GM19467 (cell line): ENCODE measurements around the gene GUSB.
A peak's percentile ranks its signal among the peaks of the same experiment; 100 is the strongest.
"Not testable (repeated sequence)": the region's sequence is repeated elsewhere in the genome, so short reads cannot be mapped to it uniquely, and the experiment has no call there.

ENCODE experiments used
- ATAC-seq: cut with Tn5 transposase; IDR thresholded peaks from one replicate; pipeline ENCODE4 v1.9.1; 2021; ENCODE audit warnings: mild to moderate bottlenecking, moderate library complexity; ENCODE audit not compliant: unreplicated experiment

Gene GUSB

GRCh38 chr7:65981965-65982792 lies at the start of gene GUSB:
Gene GUSB, minus strand, starts transcription at chr7:65982213. Its CDS starts 30 bp downstream, at chr7:65982183.
- peak; percentile 75 for ATAC-seq

GRCh38 chr7:66028342-66028741 lies 46.3 kb upstream of the GUSB start:
- not testable (repeated sequence) for ATAC-seq

GRCh38 chr7:66016131-66016461 lies 34.1 kb upstream of the GUSB start:
- no peak for ATAC-seq

- no peak for ATAC-seq
These were observed 33.6 kb upstream of the GUSB start for GRCh38 chr7:66015440-66016130.

GRCh38 chr7:66013938-66014337 lies 31.9 kb upstream of the GUSB start:
- no peak for ATAC-seq

GRCh38 chr7:66007232-66007631 lies 25.2 kb upstream of the GUSB start:
- no peak for ATAC-seq

- not testable (repeated sequence) for ATAC-seq
These were observed 23.2 kb upstream of the GUSB start for GRCh38 chr7:66005115-66005671.

GRCh38 chr7:66000823-66001417 lies 18.9 kb upstream of the GUSB start:
- not testable (repeated sequence) for ATAC-seq

GRCh38 chr7:65994984-65995383 lies 13.0 kb upstream of the GUSB start:
- ATAC-seq = not testable (repeated sequence)

GRCh38 chr7:65992526-65992925 lies 10.5 kb upstream of the GUSB start:
- ATAC-seq = no peak

GRCh38 chr7:65991829-65992228 lies 9.8 kb upstream of the GUSB start:
- not testable (repeated sequence) for ATAC-seq

GRCh38 chr7:65989694-65990080 lies 7.7 kb upstream of the GUSB start:
- ATAC-seq = no peak

- not testable (repeated sequence) for ATAC-seq
These were observed 6.5 kb upstream of the GUSB start for GRCh38 chr7:65988503-65988902.

GRCh38 chr7:65988084-65988483 lies 6.1 kb upstream of the GUSB start:
- ATAC-seq = no peak

- ATAC-seq = no peak
These were observed 2.1 kb upstream of the GUSB start for GRCh38 chr7:65983965-65984658.

GRCh38 chr7:65980478-65981250 lies 1.3 kb downstream of the GUSB start:
- ATAC-seq = peak; percentile 68

- no peak for ATAC-seq
These were observed 2.2 kb downstream of the GUSB start for GRCh38 chr7:65979583-65980477.

- no peak for ATAC-seq
These were observed 3.0 kb downstream of the GUSB start for GRCh38 chr7:65978891-65979582.
